Measurements from ENCODE around the gene B4GALT1. TPM values are rescaled to one million over a fixed set of nuclear protein-coding genes. Genes with fewer than 3 reads are reported as not detected.
A peak's percentile ranks its signal among the peaks of the same experiment; 100 is the strongest.

The B4GALT1 gene
- total and polyA plus RNA-seq, 2 of the 8 experiments (the other 6 are each of a cell fraction or from before 2014, with no cell fraction given), result 12.8 to 18.2 TPM

GRCh38 chr9:33187519-33188218 lies 20.5 kb upstream of the B4GALT1 start:
- Histone ChIP-seq H3K79me2 (ENCODE audit: control insufficient read depth in 1 of 2, insufficient read depth in 2 of 2, low read length in 2 of 2) (no peaks in the 10 kb centered on the region), H3K27ac (ENCODE audit: low read depth, low read length) (no peak overlapping the region), H4K5ac (ENCODE audit: insufficient read length, low read depth, low read length) (no peak overlapping the region), H2BK15ac (ENCODE audit: low read length) (no peak overlapping the region), H3K4ac (replicated peaks; ENCODE audit: insufficient read length, low read depth, low read length) (no peak overlapping the region), H3K4me1 (replicated peaks in 1 of 4; ENCODE audit: control insufficient read depth in 3 of 4, insufficient read depth in 4 of 4, low read length in 3 of 4) (no peaks in the 10 kb centered on the region), H3K23me2 (ENCODE audit: low read depth, low read length) (no peaks in the 10 kb centered on the region), H4K91ac (replicated peaks; ENCODE audit: insufficient read length, low read length) (no peak overlapping the region), H3K79me1 (ENCODE audit: low read depth, low read length) (no peaks in the 10 kb centered on the region), H3K14ac (ENCODE audit: insufficient read length) (no peak overlapping the region), H2AK5ac (ENCODE audit: low read depth, low read length) (no peak overlapping the region), H3K23ac (ENCODE audit: insufficient read length) (no peak overlapping the region), H2AFZ (ENCODE audit: low read length) (peak overlapping the region; percentile 50; the same call in 1 of the 2 replicates), H4K8ac (ENCODE audit: extremely low read depth, insufficient read depth, low read length) (no peak overlapping the region; the same call in 1 of the 2 replicates), H3K18ac (ENCODE audit: extremely low read depth, low read length) (no peak overlapping the region), H3K9me3 (ENCODE audit: insufficient read depth in 2 of 2, low read depth in 1 of 2, low read length in 1 of 2) (no peaks in the 10 kb centered on the region), H2BK20ac (ENCODE audit: low read length) (no peak overlapping the region), H4K20me1 (replicated peaks in 1 of 2; ENCODE audit: control insufficient read depth in 1 of 2, insufficient read depth in 2 of 2, low read length in 2 of 2) (no peaks in the 10 kb centered on the region), H2BK12ac (ENCODE audit: low read depth, low read length) (no peak overlapping the region), H3K4me2 (ENCODE audit: insufficient read depth in 1 of 2, low read depth in 2 of 2, low read length in 2 of 2) (no peak overlapping the region), H3K56ac (replicated peaks; ENCODE audit: insufficient read length, low read depth, low read length) (no peak overlapping the region), H3K27me3 (replicated peaks in 1 of 4; ENCODE audit: control insufficient read depth in 3 of 4, extremely low read depth in 1 of 4, insufficient read depth in 3 of 4, low read length in 3 of 4) (no peaks in the 10 kb centered on the region), H3K4me3 (ENCODE audit: extremely low read depth in 1 of 4, insufficient read depth in 2 of 4, low read depth in 3 of 4, low read length in 4 of 4) (no peak overlapping the region), H2BK120ac (replicated peaks; ENCODE audit: low read depth, low read length) (no peak overlapping the region), H3K36me3 (ENCODE audit: control insufficient read depth in 2 of 4, insufficient read depth in 4 of 4, low read length in 3 of 4) (no peaks in the 10 kb centered on the region), H3K9ac (replicated peaks in 1 of 4; ENCODE audit: extremely low read depth in 1 of 4, low read depth in 3 of 4, low read length in 3 of 4) (no peak overlapping the region), H2BK5ac (ENCODE audit: low read depth, low read length) (no peak overlapping the region)
- no peak for DNase-seq (ENCODE audit: low read depth in 1 of 2, low spot score in 2 of 2)
- 79% methylated on average over 7 of the region's 7 CpGs; no CpG with 5 or more reads in 1 of the 2 experiments for WGBS, 2 experiments (ENCODE audit: extremely low coverage in 1 of 2, insufficient coverage in 1 of 2, insufficient read length in 1 of 2, insufficient replicate concordance in 2 of 2, low coverage in 1 of 2, low lambda C conversion rate in 2 of 2, missing lambda C conversion rate in 1 of 2)
- FAIRE-seq, result no peak
- ChIA-PET POLR2A (ENCODE audit: partially characterized antibody) (interaction anchor here (1.1 to 1.5 kb wide), 2 partner anchors 20 to 163 kb away, joined by 3 to 6 read pairs; partner anchors contain the start of genes B4GALT1 and DNAJA1), CTCF (ENCODE audit: partially characterized antibody) (interaction anchor here (0.7 to 2.6 kb wide), 6 partner anchors 9 to 49 kb away, joined by 3 to 11 read pairs (median 4); no protein-coding TSS in a partner anchor)
- TF ChIP-seq KDM1A (IDR thresholded peaks at IDR 0.05; ENCODE audit: borderline replicate concordance, low read length) (no peak), SIN3A (conservative IDR thresholded peaks at IDR 0.05 in 1 of 2, IDR thresholded peaks at IDR 0.05 in 1 of 2; ENCODE audit: low read depth in 1 of 2, low read length in 2 of 2) (no peak), CREB1 (IDR thresholded peaks at IDR 0.05) (no peak), RFX5 (IDR thresholded peaks at IDR 0.05; ENCODE audit: borderline replicate concordance, low read depth, low read length) (no peak), CHD1 (IDR thresholded peaks at IDR 0.05; ENCODE audit: low read depth, low read length) (no peak), POLR2A (IDR thresholded peaks at IDR 0.05; ENCODE audit: control extremely low read depth in 1 of 2, low read depth in 2 of 2, low read length in 2 of 2) (no peak), POU5F1 (IDR thresholded peaks at IDR 0.05; ENCODE audit: low read depth, low read length) (no peak), SAP30 (IDR thresholded peaks at IDR 0.05; ENCODE audit: insufficient read depth, insufficient replicate concordance, low read length) (no peak), CTBP2 (IDR thresholded peaks at IDR 0.05; ENCODE audit: borderline replicate concordance, insufficient read depth, insufficient read length, low read length) (no peak), BRCA1 (IDR thresholded peaks at IDR 0.05; ENCODE audit: low read depth, low read length) (no peak), RBBP5 (IDR thresholded peaks at IDR 0.05; ENCODE audit: borderline replicate concordance, low read depth, low read length) (no peak), FOSL1 (IDR thresholded peaks at IDR 0.05; ENCODE audit: insufficient read depth, low read depth, low read length) (no peak)
